Measurements from ENCODE around the gene DYDC1. TPM values are rescaled to one million over a fixed set of nuclear protein-coding genes. Genes with fewer than 3 reads are reported as not detected.
"Not testable (repeated sequence)": the region's sequence is repeated elsewhere in the genome, so short reads cannot be mapped to it uniquely, and the experiment has no call there.

Gene DYDC1
- total RNA-seq, 4 donors from 2014 or later: not detected

DNA sequence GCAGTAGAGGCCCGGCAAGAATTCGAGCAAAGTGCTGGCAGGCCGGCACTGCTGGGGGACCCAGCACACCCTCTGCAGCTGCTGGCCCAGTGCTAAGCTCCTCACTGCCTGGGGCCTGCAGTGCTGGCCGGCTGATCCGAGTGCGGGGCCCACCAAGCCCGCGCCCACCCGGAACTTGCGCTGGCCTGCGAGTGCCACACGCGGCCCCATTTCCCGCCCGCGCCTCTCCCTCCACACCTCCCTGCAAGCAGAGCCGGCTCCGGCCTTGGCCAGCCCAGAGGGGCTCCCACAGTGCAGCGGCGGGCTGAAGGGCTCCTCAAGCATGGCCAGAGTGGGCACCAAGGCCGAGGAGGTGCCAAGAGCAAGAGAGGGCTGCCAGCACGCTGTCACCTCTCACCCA, 3.1 kb upstream of the DYDC1 start:
- H3K4me1 ChIP-seq: peaks cover 0 to 12% (median 0%) of the 10 kb centered on the region in 4 donors
- H3K27ac ChIP-seq: no peak overlapping the region
- no peak overlapping the region for H3K4me3 ChIP-seq
- no peak for DNase-seq
- no peaks in the 10 kb centered on the region for H3K36me3 ChIP-seq
- no peak for TF ChIP-seq POLR2A (IDR thresholded peaks at IDR 0.05)
- TF ChIP-seq, protein P1, sequence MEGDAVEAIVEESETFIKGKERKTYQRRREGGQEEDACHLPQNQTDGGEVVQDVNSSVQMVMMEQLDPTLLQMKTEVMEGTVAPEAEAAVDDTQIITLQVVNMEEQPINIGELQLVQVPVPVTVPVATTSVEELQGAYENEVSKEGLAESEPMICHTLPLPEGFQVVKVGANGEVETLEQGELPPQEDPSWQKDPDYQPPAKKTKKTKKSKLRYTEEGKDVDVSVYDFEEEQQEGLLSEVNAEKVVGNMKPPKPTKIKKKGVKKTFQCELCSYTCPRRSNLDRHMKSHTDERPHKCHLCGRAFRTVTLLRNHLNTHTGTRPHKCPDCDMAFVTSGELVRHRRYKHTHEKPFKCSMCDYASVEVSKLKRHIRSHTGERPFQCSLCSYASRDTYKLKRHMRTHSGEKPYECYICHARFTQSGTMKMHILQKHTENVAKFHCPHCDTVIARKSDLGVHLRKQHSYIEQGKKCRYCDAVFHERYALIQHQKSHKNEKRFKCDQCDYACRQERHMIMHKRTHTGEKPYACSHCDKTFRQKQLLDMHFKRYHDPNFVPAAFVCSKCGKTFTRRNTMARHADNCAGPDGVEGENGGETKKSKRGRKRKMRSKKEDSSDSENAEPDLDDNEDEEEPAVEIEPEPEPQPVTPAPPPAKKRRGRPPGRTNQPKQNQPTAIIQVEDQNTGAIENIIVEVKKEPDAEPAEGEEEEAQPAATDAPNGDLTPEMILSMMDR (IDR thresholded peaks at IDR 0.05): no peak
- H3K27me3 ChIP-seq: peaks cover 0 to 11% of the 10 kb centered on the region in 2 donors
- no peaks in the 10 kb centered on the region for H3K9me3 ChIP-seq

DNA sequence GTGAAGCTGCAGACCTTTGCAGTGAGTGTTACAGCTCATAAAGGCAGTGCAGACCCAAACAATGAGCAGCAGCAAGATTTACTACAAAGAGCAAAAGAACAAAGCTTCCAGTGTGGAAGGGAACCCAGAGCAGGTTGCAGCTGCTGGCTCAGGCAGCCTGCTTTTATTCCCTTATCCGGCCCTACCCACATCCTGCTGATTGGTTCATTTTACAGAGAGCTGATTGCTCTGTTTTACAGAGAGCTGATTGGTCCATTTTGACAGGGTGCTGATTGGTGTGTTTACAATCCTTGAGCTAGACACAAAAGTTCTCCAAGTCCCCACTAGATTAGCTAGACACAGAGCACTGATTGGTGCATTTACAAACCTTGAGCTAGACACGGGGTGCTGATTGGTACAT, 2.4 kb upstream of the DYDC1 start:
- H3K9me3 ChIP-seq, H3K4me3 ChIP-seq, DNase-seq, H3K27ac ChIP-seq, H3K36me3 ChIP-seq: not testable (repeated sequence)
- H3K4me1 ChIP-seq: peaks cover 0 to 12% (median 0%) of the 10 kb centered on the region in 4 donors
- peaks cover 0 to 11% of the 10 kb centered on the region in 2 donors for H3K27me3 ChIP-seq

DNA sequence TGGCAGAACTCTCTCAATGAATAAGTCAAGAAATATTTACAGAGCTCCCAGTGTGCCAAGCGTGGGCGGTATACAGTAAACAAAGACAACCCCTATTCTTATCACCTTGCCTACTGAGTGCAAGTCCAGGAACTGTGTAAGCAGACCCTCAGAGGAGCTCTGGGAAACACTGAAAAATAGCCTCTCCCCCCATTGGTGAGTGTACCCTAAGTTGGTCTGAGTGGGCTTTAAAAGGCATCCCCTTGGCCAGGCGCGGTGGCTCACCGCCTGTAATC, 1.2 kb upstream of the DYDC1 start:
- no peak for TF ChIP-seq POLR2A (IDR thresholded peaks at IDR 0.05)
- TF ChIP-seq, protein P1 (IDR thresholded peaks at IDR 0.05): no peak
- no peak overlapping the region for H3K4me3 ChIP-seq
- peaks cover 0 to 11% of the 10 kb centered on the region in 2 donors for H3K27me3 ChIP-seq
- no peak overlapping the region for H3K27ac ChIP-seq
- peaks cover 0 to 12% (median 0%) of the 10 kb centered on the region in 4 donors for H3K4me1 ChIP-seq
- H3K36me3 ChIP-seq: no peaks in the 10 kb centered on the region
- no peaks in the 10 kb centered on the region for H3K9me3 ChIP-seq
- DNase-seq: no peak

DNA sequence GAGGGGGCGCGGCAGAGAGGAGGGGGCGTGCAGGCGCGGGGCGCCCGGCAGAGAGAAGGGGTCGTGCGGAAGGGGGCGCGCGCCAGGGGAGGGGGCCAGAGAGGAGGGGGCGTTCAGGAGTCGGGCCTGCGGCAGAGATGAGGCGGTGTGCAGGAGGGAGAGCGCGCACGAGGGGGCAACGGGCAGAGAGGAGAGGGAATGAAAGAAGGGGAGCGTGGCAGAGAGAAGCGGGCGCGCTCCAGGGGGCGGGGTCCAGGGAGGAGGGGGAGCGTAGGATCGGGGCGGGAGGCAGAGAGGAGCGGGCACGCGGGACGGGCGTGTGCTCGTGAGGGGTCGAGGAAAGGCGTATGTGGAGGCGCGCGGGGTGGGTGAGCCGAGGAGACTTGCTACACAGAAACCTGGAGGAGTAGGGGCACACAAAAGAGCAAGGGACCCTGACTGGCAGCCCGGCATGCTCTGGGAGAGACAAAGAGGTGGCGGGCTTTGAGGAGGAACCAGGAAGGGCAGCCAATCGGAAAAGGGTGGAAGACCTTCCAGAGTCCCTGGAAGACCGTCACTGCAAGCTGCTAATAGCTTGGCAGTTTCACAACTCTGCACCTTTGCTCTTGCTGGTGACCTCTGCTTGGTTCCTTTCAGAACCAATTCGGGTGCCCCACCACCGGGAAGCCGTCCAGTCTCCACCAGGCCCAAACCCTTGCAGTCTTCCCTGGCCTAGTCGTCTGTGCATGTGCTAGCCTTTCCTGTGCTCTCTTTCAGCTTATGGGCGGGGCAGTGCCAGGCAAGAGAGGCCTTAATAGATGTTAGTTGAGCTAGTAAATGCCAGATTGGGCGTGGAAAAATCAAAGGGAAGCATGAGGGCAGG, 665 bp upstream of the DYDC1 start:
- no peaks in the 10 kb centered on the region for H3K36me3 ChIP-seq
- DNase-seq: no peak
- H3K4me3 ChIP-seq: peak overlapping the region in 3 of 4 donors; percentile 26 to 48 (median 43)
- H3K27me3 ChIP-seq: peaks cover 0 to 11% of the 10 kb centered on the region in 2 donors
- TF ChIP-seq, protein P1 (IDR thresholded peaks at IDR 0.05): no peak
- no peak for TF ChIP-seq POLR2A (IDR thresholded peaks at IDR 0.05)
- H3K9me3 ChIP-seq: no peaks in the 10 kb centered on the region
- no peak overlapping the region for H3K27ac ChIP-seq
- peaks cover 0 to 12% (median 0%) of the 10 kb centered on the region in 4 donors for H3K4me1 ChIP-seq

DNA sequence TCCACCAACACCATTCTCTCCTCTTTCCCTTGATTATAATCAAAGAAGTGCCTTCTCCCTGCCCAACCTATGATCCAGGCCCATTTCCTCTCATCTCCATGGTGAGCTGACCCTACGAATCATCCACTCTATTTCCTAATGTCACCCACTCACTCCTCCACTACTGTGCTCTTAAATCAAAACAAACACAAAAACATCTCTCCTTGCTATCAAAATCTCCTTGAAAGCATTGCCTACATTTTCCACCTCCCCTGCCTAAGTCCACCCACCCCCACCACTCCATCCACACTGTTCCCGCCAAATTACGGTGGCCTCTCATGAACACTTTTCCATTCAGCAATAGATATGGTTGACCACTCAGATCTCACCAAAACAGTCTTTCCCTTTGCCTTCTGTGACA, 5.3 kb downstream of the DYDC1 start:
- no peaks in the 10 kb centered on the region for H3K9me3 ChIP-seq
- H3K27ac ChIP-seq: no peak overlapping the region
- peaks cover 0 to under 1% of the 10 kb centered on the region in 2 donors for H3K27me3 ChIP-seq
- TF ChIP-seq, protein P1 (IDR thresholded peaks at IDR 0.05): no peak
- no peak for TF ChIP-seq POLR2A (IDR thresholded peaks at IDR 0.05)
- H3K4me3 ChIP-seq: no peak overlapping the region
- DNase-seq: no peak
- H3K4me1 ChIP-seq: peaks cover 0 to 2% (median 0%) of the 10 kb centered on the region in 4 donors
- no peaks in the 10 kb centered on the region for H3K36me3 ChIP-seq

DNA sequence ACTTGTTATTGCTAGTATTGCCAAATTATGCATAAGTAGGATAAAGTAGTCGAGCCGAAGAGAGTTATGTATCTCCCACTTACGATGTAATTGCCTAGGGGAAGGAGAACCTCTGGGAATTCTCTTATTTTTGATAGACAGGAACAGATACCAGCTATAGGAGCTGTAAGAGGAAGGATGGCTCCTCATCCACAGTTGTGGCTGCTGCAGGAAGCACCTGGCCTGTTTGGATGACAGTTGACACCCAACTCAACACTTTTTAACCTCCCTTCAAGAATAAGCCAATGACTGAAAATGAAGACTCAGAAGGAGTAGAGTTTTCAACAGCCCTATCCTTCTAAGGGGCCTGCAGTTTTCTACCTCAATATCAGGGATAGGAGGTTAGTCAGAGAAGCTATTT, 6.3 kb downstream of the DYDC1 start:
- no peak for TF ChIP-seq POLR2A (IDR thresholded peaks at IDR 0.05)
- TF ChIP-seq, protein P1 (IDR thresholded peaks at IDR 0.05): no peak
- no peak overlapping the region for H3K4me3 ChIP-seq
- H3K4me1 ChIP-seq: no peaks in the 10 kb centered on the region
- H3K27me3 ChIP-seq: no peaks in the 10 kb centered on the region
- no peak overlapping the region for H3K27ac ChIP-seq
- no peaks in the 10 kb centered on the region for H3K9me3 ChIP-seq
- H3K36me3 ChIP-seq: no peaks in the 10 kb centered on the region
- no peak for DNase-seq
